Fibroblast of lung (primary cell): ENCODE measurements around the gene SNX13.

Experiments
- CTCF ChIP-seq, 2 donors: IDR thresholded peaks in 1 of 2; conservative IDR thresholded peaks in 1 of 2; 1 replicate in 1 of 2; 2 replicates in 1 of 2; pipeline ENCODE4 v1.5.1; 2011 to 2012; ENCODE audit warnings: low read length in 2 of 2, control low read depth in 1 of 2, inconsistent platforms in 1 of 2, low read depth in 1 of 2, mild to moderate bottlenecking in 1 of 2
- EZH2 ChIP-seq: IDR thresholded peaks from 2 replicates; pipeline ENCODE4 v1.5.1; 2012; ENCODE audit warnings: low read length, control low read depth, mild to moderate bottlenecking; ENCODE audit errors: missing control alignments

- no peak for TF ChIP-seq CTCF (conservative IDR thresholded peaks at IDR 0.05 in 1 of 2, IDR thresholded peaks at IDR 0.05 in 1 of 2; ENCODE audit: low read depth in 1 of 2, low read length in 2 of 2)
- TF ChIP-seq EZH2 = no peak
Measured at GRCh38 chr7:17910377-17910776, 29.9 kb downstream of the SNX13 start.
